Fibroblast of skin of back (primary cell): Measurements from ENCODE around the gene ARHGAP15.

Source experiments
- DNase-seq: peaks from one replicate; pipeline ENCODE4 v3.0.0-alpha.2; 2013

ARHGAP15 gene

DNA sequence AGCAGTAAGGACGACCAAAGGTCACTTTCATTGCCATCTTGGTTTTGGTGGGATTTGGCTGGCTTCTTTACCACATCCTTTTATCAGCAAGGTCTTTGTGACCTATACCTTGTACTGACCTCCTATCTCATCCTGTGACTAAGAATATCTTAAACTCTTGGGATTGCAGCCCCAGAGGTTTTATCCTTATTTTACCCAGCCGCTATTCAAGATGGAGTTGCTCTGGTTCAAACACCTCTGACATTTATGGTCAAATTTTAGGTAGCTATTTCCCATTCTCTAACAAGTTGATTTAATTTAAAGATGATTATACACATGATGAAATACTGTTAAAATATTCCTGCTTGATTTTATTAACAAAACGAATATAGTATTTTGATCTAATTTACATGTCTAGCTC lies 326.1 kb downstream of the ARHGAP15 start:
- no peak for DNase-seq

DNA sequence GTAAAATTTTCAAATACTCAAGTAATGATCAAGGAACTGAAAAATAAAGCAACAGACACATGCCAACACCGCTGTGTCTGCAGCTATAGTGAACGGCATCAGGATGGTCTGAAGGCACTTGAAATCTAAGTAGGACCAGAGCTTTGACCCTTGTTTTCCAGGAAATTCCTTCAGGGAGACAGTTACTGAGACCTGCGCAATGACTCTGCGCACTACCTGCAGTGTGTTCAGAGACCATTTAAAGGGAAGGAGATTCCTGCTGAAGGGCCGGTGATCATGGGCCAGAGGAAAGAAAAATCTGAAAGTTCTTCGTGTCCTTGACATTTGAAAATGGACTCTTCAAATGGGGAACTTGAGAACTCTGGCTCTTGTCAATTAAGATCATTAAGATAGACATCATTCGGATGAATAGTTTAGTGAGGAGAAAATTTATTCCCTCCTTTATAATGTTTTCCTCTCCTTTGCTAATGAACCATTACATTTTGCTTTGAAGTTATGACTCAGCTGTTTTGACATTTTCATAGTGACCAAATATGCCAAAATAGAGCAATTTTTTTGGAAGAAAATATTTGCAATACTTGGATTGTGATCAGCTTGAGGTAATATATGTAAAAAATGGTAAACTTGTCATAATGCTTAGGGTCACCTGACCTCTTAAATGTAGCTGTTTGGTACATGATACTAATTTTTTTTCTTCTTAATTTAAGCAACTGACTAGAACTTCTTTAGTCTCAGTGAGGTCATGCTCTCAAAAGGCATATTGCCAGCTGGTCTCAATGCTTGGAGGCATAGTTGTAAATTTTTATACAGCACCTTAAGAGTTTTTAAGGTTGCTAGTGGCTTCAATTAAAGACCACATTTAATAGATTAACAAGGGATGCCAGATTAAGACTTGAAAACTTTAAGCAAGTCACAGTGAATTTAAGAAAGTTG lies 329.3 kb downstream of the ARHGAP15 start:
- no peak for DNase-seq

DNA sequence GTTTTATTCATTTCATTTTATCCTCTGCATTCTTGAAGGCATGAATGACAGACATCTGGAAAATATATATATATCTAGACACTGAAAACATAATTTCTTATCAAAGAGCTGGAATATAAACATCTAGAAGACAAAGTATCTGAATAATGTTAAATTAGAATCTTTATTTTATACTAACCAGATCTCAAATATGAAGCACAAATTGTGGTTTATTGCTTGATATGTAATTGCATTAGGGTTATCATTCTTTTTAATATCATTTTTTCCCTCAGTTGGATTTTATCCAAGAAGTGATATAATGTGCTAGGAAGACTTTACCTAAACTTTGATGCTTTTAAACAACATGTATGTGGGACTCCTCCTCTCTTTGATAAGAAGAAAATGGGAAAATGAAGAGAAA lies 331.2 kb downstream of the ARHGAP15 start:
- DNase-seq, result no peak

DNA sequence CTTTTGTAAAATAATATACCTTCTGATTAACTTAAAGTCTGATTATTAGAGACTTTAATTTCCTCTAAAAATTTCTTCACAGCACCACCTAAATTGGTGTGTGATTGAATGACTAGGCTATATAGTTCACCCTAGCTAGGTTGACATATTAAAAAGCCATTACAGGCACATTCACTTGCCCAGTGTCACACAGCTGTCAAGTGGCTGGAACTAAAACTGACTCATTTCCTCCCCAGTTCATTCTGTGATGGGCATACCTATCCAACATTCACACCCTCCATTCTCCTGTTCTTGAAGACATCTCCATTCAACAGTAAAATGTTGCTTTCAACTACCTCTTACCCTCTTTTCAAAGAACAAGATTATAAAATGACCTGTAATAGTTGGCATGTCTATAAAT lies 334.5 kb downstream of the ARHGAP15 start:
- no peak for DNase-seq

DNA sequence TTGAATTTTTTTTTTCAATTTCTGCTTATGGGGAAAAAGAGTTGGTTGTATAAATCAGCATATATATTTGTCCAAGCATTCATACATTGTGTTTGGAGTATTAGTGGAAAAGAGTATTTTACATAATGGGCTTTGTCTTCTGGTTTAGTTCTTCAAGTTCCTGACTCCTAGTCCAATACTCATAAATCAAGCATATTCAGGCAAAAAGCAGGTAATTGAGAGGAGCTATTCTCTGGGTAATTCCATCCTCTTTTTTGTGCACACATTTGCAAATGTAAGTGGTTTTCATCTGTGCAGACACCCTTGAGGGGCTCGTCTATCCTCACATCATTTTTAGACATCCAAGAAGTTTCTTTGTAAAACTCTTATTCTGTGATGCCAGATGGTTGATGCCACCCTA lies 337.2 kb downstream of the ARHGAP15 start:
- no peak for DNase-seq

DNA sequence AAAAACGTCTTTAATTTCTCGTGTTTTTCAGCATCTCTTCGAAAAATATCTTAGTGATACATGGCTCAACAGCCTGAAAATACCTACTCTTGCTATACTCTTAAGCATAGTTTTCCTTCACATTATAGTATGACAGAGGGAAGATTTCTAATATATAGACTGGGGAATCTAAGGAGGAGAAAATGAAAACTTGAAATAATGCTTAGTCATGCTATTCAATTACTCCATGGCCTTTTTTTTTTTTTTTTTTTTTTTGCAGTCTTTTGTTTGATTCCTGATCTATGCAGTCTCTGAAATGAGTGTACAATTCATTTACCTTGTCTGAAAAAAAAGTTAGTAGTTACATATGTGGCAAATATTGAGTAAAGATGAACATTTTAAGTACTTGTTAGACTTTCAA lies 337.8 kb downstream of the ARHGAP15 start:
- DNase-seq, result no peak

DNA sequence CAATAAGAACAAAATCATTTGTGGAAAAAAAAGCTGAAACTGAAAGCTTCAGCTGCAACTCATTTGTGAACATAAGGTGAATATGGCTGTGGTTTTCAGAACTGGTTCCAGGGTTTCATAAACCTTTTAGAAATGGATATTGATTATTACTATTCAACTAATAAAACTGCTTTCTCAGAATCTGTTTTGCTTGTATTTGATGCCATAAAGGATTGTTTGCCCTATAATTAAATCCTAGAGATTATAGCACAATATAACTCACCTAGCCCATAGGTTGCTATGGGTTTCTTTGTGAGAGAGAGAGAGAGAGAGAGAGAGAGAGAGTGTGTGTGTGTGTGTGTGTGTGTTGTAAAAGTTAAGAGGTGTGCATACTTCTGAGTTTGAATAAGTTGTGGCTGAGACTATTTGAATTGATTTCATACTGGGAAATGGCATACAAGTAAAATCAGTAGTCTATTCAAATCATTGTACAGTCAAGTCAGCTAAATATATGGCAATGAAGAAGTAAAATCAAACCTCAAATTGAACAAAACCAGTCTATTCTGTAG lies 339.2 kb downstream of the ARHGAP15 start:
- no peak for DNase-seq

DNA sequence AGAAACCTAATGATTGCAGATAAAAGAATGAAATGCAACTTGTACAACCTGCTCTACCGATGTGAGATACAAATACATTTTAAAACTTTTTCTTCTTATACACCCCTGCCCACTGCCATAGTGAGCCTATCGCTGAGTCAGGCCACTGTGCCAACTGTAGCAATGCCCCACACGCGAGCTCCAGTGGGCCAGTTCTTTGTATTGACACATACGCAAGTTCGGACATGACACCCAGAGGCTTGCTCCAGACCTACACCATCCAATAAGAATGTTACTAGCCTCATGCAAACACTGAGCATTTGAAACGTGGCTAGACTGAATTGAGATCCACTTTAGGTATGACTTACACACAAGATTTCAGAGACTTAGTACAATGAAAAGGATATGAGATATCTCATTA lies 340.1 kb downstream of the ARHGAP15 start:
- no peak for DNase-seq

DNA sequence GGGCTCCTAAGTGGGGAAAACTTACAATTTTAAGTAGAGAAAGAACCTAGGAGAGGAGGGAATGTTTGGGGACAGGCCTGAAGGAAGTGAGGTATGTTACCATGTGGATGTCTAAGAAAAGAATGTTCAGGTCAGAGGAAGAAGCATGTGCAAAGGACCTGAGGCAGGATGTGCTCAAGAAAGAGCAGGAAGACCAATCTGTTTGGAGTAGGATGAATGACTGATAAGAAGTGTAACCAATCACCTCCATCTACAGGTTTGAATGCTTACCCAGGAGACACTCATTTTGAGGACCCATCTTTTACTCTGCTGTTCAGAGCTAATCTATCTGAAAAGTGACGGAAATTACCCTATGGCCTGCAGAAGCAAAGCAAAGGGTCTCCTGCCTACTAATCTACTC lies 342.3 kb downstream of the ARHGAP15 start:
- no peak for DNase-seq

DNA sequence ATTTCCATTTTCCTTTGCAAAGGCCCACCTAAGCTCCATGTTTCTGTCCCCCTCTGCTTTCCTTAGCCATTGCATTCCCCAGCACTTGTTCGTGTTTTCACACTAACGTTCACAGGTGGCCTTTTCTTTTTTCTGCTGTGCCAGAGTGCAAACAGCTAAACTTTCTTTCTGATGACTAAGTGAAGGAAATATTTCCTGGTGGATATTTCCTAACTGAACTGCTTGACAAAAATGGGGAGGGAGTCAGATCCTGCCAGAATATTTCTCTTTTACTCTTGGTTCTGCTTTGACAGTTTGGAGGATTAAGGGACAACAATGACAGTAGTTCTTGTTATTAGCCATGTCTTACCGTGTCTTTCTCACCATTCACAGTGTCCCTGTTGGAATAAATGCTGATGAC lies 344.0 kb downstream of the ARHGAP15 start:
- peak; percentile 72 for DNase-seq

DNA sequence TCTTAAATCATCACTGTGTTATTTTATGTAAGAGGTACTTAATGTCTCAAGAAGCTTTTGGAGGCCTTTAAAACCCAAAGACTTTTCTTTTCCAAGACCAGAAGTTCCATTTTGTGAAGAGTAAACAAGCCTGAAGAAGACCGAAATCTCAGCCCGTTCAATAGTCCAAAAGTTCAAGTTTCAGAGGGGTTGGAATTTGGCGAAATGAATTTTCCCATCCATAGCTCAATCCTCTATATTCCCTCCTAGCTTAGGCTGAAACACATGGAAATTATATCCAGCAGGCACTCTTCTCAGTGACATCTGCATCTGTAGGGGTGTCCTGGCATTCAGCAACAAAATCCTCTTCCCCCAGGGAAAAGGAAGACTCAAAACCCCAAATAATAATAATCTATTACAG lies 344.6 kb downstream of the ARHGAP15 start:
- DNase-seq, result no peak

DNA sequence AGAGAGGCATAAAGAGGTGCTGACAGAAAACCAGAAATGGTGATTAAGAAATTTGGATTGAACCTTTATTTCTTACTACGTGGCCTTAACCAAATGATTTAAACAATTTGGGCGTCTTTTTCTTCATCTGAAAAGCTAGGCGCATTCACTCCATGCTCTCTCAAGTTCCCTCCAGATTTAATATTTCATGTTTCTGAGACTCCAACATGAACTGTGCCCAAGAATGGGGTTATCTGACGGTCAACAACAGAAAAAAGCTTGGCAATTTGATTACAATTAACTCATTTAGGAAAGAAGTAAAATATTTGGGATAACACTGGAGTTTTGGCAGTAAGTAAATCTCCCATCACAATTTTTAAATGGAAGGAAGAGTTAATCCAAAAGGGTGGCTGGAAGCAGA lies 345.4 kb downstream of the ARHGAP15 start:
- no peak for DNase-seq

DNA sequence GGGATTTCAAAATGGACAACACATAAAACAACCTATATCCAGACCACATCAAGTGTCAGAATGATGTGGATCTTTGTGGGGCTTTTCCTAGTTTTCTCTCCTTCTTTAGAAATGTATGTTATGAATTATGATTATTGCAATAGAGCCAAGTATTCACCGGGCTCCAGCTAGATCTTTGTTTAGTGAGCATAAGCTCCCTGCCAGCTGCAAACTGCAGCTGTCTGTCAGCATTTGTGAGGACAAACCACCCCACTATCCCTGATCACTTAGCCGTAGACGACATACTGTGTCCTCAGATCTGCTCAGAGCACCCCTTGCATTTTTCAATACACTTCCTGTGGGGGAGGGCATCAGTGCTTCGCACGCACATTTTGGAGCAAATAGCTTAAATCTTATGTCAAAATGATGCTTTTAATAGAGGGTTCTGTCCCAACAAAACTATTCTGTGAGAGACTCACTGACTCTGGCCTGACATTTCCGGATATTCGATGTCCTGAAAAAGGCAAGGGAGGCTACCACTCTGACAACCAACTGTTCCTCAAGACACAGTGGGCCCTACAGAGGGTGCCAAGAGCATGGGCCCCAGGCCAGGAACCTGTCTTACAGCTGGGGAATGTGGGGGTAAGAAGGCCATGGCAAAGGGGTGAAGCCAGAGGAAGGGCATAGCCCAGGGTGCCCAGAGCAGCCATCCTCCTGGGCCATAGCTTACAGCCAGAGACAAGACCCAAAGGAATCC lies 346.0 kb downstream of the ARHGAP15 start:
- peak; percentile 80 for DNase-seq

DNA sequence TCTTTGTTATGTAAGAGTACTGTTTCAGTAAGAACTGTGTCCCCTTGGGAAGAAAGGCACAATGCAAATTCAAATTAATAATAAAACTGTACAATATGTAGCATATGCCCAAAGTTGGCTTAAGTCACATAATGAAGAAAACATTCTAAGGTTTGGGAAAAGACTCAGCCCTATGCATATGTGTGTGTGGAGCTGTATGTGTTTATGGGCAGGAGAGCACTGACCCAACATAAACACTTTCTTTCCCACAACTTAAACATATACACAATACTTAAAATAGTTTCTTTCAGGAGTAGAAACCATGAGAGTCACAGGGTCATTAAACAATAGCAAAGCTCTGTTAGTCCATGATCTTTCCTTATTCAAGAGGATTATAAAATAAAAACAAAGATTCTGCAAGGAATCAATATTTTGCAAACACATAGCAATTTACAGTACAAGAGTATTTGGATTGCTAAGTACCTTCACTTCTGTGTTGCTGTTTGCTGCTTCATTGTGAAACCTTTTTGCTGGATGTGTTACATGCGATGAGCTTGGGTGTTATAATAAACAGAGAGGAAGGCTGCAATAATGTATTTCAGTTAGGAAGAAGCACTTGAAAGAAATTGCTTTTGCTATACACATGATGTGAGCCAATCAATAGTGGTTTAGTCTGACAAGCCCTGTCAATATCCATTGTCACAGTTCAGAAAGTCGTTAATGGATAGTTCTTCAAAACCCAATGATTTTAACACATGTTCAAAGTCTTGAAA lies 347.3 kb downstream of the ARHGAP15 start:
- peak; percentile 30 for DNase-seq

DNA sequence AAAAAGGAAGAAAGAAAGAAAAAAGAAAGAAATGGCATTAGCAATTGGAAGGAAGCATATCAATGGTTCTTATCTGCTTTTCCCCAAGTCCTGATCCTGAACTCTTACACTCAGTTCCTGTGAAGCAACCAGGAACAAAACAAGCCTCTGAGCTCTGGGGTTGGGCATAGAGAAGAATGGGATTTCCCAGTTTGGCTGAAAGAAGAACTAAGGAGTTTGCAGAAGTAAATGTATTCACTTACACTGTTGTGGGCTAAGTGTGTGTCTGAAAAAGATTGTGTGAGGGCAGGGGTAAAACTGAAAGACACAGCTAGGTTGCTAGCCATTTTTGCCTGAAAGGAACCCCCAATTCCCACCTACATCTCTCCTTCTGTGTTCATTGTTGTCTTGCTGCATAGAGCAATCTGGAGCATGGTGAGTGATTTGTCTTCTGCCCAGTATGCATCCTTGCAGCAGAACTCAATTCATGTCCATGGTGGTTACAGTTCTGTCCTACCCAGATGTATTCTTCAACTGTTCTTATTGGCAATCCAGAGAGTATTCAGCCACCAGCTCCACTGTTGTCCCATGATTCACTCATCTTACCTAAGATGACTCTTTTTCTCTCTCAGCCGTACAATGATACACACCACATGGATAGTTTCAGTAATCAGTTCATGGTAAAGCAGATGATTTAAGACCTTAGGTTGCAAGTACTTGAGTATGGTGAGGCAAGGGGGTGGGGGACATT lies 348.7 kb downstream of the ARHGAP15 start:
- DNase-seq, result no peak

DNA sequence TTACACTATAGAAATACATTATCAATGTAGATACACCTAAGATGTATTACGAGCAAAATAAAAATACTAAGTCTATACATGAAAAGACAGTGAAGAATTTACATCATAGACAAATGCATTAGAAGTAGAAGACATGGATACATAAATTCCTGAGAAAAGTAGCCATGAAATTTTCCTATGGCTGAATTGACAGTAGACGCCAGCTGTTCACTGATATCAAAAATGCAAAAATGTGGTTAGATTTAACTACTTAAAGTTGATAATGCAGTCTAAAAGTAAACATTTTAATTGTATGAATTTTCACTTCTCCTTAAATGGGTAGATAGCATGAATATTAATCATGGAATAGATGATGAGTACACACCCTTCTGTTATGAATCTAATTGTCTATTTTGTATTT lies 350.9 kb downstream of the ARHGAP15 start:
- DNase-seq, result no peak

DNA sequence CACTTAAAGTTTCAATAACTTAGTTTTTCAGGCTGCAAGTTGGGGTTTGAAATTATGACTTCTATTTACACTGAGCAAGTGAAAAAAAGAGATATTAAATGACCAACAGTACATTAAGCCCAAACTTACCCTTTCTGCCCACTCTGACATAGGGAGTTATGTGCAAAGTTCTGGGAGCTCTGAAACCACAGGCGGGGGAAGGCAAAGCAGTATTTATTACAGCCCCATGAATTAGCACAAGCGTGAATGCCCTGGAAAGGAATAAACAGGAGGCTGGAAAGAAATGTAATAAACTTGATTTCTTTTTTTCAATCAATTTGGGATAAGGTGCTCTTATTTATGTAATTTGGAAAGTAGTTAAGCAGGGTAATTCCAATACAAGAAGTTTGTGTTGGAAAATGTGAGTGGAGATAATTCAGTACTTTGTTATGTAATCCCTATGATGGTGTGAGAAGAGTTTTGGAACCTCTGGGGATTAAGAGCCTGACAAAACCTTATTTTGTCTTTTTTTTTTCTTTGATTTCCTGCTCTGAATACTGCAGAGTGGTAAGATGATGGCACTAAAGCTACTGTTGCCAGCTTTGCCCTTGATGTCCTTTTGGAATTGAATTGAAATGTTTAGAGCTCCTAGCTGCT lies 351.5 kb downstream of the ARHGAP15 start:
- no peak for DNase-seq

DNA sequence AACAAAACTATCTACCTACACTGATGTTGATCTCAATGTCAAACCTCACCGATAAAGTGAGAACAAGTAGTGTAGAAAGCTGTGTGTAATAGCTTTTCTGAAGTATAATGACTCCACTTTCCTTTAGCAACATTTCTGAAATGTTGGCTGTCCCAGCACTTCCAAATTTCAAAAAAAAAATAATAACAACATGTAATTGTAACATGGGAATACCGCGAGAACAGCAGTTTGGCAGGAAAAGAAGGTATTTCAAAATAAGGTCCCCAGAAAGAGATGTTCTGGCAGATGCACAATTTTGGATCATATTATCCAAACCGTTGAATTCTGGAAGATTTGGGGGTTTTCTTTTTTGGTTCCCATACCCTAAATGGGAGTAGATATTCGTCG lies 352.0 kb downstream of the ARHGAP15 start:
- no peak for DNase-seq

DNA sequence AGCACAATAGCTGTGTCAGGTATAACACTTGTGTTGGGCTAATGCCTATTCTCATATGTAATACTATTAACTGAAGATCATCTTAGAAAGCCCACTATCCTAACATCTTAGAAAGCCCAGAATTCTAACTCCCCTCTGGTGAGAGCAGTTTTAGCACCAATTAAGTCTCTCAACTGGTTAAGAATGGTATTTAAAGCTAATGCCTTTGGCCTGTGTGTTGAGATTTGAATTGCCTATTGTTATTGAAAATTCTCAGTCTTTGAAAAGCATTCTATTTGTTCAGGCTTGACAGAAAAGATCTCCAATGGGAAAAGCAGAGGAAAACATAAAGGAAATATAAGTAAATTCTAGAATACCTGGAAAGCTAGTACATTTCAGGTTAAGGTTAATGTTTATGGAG lies 352.5 kb downstream of the ARHGAP15 start:
- DNase-seq, result no peak

DNA sequence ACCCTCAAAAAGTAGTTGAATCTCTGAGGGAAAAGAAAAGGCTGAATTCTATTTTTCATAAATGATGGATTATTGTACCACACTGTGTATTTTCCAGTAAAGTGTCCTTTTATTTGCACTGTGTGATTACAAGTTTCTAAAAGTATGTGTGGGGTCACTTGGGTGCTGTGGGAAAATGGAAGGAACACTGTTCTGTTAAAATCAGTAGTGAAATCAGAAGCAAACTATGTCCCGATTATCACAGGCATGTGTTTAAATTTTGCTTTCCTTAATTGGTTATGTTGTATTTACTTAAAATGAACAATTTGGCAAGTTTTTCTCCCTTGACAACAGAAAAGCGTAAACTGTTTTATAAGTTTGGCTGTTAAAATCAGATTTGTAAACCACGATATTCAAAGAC lies 353.1 kb downstream of the ARHGAP15 start:
- peak; percentile 49 for DNase-seq

DNA sequence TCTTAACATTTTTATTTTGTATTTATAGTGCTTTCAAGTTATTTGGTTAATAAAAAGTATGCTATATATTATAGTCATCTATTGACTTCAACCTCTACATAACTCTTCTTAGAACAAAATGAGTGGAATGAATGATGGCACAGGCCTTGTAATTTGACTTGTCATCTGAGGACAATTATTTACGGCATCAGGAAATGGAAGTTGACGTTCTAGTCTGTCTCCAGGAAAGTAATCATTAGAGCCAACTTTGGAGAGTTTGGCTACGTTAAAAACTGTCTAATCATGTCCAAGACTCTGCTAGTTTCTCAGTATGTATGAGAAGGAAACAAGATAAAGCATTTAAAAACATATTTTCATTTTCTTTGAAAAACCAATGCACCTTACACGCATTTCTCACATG lies 353.6 kb downstream of the ARHGAP15 start:
- DNase-seq, result peak; percentile 11

DNA sequence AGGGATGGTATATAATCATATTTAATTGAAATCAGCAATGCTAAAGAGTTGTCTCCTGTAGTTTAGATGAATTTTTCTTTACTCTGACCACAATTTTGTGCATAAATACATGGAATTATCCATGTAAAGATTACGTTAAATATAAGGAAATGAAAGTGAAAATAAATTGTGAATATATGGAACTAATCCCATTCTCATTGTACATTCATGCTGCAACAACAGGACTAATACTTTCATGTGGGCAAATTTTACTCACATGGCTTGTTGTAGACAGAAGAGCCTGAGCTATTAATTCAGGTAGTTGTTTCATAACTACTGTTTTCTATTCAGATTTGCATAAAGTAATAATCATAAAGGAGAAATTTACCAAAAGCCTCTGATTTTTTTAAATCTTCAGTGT lies 357.8 kb downstream of the ARHGAP15 start:
- DNase-seq, result no peak
